NCI-H1436 (cell line): ENCODE results near the gene TMEM187.
A peak's percentile ranks its signal among the peaks of the same experiment; 100 is the strongest.

Source experiments
- DNase-seq: peaks from one replicate; lab custom pipeline; 2025; lab: John Stamatoyannopoulos, UW

The TMEM187 gene, protein sequence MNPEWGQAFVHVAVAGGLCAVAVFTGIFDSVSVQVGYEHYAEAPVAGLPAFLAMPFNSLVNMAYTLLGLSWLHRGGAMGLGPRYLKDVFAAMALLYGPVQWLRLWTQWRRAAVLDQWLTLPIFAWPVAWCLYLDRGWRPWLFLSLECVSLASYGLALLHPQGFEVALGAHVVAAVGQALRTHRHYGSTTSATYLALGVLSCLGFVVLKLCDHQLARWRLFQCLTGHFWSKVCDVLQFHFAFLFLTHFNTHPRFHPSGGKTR

DNA sequence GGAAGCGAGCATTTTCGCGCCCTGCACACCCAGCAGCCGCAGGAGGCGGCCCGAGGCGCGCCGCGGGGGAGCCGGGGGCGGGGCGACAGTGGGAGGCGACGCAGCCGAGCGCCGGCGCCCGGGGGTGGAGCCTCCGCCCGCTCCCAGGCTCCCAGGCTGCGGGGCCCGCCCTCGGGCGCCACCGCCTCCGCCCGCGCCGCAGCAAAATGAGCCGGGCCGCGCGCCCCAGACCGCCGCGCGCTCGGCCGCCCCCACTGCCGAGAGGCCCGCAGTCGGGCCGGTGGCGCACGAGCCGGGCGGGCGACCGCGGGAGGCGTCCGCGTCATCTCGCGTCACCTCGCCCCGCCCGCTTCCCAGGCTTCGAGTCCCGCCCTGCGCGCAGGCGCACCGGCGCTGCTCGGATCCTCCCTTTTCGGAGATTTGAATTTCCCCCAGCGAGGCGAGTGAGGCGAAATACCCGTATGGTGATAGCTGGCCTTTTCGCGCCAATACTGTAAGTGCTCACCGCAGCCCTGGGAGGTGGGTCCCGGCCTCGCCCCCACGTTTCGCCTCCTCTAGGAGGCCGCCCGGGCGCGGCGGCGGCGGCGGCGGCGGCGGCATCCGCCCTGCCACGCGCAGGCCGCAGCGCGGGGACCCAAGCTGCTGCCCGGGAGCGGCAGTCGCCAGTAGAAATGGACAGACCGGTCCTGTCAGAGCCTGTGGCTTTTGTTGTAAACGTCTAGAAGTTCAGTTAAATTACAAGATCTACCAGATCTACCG, at the start of gene TMEM187:
Gene TMEM187, plus strand, starts transcription at position 387 of the 759 bp plus-strand sequence. CDS start 9,309 bp downstream, outside the sequence.
- DNase-seq = peak; percentile 98

DNA sequence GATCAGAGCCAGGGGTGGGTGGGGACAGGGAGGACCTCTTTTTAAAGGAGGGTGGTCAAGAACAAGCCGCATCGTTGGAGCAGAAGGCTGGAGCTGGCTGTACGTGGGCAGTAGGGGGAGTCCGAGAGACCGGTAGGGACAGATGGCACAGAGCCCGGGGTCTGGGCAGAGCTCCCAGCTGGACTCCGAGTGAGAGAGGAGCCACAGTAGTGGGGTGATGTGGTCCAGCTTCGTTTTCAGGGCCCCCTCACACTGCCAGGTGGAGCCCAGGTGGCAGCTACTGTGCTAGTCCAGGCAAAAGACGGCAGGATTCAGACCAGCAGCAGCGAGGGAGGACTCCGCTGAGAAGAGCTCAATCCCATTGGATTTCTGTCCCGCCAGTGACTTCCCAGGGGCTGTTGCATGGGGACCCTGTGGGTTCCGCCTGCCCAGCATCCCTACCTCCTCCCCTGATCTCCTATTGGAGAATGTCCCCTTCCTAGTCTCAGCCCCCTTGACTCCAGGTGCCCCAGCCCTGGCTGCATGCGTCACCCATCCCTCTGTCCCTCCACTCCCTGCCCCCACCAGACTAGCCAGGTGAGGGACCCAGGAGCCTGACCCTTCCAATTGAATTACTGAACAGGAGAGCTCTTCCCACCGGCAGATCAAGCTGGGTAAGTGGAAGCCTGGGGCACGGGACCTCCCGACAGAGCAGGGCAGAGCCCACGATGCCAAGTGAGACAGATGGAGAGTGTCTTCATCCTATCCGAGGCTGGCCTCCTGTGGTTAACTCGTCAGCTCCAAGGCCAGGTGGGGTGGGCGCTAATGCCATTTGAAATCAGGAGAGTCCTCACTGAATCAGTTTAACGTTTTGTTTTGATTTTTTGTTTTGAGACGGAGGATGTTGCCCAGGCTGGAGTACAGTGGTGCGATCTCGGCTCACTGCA, 49.4 kb upstream of the TMEM187 start:
- DNase-seq = no peak

DNA sequence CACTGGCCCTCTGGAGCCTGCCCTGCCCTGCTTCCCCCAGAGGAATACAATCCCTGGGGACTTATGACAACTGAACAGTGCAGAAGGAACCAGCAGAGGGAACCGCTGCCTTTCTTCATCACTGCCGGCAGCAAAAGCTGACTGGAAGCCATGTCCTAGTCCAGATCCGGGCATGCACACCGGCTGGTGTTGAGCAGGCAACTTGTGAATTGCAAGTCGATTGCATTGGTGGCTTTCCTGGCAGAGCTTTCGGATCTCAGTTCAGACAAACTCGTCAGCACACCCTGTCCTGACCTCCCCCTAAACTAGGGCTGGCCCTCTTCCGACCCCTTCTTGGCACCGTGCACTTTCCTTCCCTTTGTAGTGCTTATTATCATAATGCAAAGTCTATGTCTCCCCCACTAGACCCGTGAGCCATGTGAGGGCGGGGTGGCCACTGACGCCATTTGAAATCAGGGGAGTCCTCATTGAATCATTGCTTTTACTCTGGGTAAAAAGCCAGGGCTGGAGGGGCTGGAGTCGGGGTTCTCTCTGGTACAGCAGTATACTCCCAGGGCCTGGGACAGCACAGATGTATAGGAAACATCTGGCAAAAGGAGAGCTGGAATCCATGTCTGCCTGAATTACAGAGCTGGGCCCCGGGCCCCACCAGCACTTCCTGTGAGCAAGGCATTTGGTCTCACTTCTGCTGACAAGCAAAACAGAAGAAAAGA, 48.2 kb upstream of the TMEM187 start:
- DNase-seq = peak; percentile 89

DNA sequence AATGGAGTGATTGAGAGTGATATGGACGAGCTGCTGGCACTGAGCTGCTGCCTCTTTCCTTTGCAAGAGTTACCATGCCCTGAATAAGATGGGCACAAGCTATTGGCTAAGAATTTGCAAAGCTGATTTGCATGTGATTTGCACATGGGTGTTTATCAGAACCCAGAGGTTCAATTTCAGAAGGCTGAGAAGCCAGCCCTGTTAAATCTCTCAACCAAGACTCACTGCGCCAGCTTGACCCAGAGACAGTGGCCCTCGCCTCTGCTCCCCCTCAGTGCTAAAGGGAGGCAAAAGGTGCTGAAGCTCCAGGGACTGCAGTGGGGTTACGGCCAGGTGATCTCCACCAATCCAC, 47.2 kb upstream of the TMEM187 start:
- DNase-seq = no peak

DNA sequence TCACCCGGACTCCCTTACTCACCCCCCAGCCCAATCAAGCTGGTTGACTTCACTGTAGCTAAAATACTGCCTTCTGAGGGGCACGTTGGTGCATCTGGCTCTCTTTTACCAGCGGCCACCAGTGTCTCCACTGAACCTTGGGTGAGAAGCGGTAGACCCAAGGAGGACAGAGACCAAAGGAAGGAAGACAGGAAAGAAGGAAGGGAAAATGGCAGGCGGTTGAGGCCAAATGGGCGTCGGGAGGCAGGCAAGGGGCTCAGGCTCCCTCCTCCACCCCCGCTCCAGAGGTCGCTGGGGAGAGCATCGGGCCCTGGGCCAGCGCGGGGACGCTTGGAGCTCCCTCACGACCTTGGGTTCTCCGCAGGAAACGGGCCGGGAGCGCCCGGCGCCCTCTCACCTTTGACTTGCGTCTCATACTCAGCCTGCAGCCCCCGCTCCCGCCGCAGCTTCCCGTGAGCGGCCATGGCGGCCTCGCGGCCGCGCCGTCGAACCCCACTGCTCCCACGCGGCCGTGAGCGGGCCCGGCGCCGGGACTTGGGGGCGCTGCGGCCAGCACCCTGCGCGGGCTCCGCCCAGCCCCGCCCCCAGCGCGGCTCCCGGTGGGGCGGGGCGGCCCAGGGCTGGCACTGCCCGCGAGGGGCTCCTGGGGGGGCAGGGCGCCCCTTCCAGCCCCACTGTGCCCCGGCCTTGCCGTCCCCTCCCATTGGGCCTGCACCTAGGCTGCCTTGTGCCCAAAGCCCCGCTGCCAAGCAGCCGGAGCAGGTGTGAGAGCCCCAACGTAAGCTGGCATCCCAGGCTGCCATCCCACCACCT, 46.6 kb upstream of the TMEM187 start, which contains the start of gene ARHGAP4:
Gene ARHGAP4, minus strand, starts transcription at position 526 of the 813 bp plus-strand sequence. Its CDS starts 62 bp downstream, at position 464.
- DNase-seq = peak; percentile 47

DNA sequence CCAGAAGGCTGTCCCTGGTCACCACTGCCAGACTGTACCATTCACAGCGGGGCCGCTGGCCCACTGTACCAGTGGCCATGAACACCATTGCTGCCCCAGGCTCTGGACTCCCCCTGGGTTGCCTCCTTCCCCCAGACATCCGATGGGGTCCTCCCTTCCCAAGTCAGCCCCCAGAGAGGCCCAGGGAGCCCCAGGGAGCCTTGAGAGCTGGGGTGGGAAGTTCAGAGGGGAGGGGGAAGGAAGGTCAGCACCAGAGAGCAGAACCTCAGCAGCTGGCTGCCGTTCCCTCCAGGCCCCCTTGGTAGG, 46.0 kb upstream of the TMEM187 start:
- DNase-seq = no peak

DNA sequence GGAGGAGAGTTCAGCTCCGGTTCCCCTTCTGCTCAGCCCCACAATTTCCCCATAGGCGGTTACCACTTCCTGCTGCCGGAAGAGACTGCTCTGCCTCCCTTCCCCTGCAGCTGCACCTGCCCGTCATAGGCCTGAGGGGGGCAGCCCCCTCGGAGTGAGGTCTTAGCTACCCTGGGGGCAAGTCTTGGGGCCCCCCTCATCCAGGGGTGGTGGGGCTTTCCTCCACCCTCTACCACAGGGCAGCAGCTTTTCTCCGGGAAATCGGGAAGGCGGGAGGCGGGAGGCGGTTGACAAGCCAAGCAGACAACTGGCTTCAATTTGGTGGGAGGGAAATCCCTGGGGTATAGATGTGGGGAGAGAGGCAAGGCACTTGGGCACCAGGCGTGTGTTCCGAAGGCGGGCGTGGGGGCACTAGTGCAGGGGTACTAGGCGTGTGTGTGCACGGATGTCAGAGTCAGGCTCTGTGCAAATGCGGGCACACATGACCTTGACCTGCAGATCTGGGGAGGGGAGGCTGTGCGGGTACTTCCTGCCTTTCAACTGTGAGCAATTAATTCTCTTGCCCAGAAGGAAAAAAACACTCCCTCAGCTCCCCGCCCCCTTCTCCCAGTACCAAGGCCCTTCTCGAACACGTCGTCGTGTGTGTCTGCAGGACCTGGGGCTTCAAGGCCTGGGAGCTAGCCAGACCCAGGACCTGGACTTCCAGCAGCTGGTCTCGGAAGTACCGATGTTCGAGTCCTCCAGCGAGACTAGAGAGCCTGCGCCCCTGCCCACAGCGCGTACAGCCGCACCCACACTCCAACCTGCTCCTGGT, 45.5 kb upstream of the TMEM187 start:
- DNase-seq = peak; percentile 89

DNA sequence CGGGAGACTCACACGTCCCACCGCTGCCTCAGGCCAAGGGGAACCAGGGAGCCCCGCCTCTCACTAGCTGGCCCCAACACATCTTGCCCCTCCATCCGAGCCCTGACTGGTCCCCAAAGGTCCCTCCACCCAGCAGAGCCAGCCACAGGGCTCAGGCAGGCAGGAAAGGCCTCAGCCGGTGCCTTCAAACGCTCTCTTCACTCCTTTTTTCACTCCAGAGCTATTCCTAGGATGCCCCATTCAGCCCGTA, 45.0 kb upstream of the TMEM187 start:
- no peak for DNase-seq

DNA sequence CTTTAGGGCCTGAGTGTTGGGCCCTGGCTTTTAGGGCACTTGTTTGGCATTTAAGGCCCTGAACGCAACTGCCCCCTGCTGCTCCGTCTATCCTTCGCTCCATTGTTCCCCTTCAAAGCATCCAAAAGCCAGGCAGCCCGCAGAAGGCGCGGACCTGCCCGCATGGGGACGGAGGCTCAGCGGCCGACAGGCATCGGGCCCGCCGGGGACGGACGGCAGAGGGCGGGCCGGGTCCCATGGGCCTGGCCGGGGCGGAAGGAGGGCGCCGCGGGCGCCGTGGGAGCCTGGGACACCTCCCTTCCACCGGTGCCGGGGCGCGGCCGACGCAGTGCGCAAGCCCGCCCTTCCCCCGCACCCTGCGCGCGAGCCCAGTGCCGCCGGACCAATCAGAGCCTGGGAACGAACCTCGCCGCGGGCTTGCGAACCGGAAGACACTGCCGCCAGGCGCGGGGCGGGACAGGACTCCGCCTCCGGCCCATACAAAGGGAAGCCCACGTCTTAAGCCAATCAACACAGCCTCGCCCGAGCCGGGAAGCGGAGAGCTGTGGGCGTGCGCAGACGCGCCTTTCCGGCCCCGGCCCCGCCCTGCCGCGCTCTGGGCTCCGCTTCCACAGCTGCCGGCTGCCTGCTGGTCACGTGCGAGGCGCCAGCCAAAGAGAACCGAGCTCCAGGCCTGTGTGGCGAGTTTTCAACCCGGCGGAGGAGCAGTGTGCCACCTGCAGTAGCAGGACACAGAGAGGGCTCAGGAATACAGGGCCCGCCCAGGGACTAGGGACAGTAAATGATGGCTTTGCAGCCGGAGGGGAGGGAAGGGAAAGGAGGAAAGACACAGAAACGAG, 44.4 kb upstream of the TMEM187 start:
- peak; percentile 99 for DNase-seq

DNA sequence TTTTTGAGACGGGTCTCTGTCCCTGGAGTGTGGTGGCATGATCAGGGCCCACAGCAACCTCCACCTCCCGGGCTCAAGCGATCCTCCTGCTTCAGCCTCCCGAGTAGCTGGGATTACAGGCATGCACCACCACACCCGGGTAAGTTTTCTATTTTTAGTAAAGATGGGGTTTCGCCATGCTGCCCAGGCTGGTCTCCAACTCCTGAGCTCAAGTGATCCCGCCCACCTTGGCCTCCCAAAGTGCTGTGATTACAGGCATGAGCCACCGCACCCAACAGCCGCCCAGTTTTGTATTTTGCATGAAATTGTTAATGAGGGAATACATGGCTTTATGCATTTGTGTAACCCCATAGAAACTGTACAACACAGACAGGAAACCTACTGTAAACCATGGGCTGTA, 43.7 kb upstream of the TMEM187 start:
- DNase-seq = no peak

DNA sequence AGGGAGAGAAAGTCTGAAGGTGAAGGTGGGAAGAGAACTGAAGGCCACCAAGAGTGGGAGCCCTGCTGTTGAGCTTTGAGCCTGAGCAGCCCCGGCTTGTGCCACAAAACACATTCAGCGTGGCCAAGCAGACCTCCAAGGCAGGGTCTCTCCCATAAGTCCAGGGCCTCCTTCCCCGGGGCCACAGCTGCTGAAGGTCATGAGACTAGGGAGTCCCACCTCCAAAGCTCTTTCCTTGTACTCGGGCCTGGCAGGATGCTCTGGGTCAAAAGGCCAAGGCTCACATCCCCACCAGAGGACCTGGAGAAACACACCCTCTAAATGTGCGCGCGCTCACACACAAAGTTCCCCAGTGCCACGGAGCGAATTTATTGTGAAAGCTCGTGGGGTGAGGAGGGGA, 43.0 kb upstream of the TMEM187 start:
- no peak for DNase-seq

DNA sequence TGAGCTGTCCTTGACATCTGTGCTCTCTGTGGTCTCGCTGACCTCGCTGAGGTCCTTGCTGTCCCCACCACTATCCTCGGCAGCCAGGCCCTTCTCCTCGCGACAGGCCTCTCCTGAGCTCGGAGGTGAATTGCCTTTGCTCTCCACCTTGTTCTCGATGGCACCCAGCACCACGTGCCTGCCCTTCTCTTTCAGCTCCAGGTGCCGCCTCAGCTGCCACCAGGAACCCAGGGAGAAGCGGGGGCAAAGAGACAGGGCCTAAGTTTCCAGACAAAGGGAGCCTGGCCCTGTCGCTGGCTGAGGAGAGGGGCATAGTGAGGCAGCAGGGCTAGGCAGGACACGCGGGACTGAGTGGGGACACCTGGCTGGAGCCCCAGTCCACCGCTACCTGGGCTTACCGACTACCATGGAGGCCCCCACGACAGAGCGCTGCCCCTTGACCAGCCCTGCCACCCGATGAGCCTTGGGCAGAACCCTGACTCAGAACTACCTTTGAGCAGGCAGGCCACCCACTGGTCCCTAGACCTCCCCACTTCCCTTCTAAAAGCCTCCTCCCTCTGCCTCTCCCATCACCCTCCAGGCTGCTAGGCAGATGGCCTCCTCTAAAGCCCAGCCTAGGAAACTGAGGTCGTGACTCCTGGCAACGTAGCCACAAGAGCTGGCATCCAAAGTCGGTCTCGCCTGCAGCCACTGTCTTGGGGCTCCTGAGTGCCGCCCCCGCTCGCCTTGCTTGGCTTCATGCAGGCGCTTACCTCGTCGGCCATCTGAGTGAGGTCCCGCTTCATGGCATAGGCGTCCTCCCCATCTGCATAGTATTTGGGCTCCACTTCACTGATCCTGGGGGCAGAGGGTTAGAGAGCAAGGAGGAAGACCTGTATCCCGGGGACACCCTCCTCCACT, 42.3 kb upstream of the TMEM187 start:
- DNase-seq = no peak

DNA sequence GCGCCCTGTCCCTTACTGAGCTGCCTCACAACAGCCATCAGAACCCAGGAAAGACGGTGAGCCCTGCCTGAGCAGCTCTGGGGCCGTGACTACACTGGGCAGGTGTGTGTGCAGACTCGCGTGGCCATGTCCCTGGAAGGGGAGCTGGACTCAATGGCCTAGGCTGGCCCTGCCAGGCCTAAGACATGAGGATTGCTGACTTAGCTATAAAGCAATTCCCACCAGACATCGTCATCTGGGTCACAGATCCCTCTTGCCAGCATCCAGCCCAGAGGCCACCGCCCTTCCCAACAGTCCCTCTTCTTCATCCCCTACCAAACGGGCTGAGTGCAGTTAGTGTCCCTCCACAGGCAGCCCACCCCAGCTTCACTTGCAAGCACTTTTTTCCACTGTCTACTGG, 41.4 kb upstream of the TMEM187 start:
- no peak for DNase-seq

DNA sequence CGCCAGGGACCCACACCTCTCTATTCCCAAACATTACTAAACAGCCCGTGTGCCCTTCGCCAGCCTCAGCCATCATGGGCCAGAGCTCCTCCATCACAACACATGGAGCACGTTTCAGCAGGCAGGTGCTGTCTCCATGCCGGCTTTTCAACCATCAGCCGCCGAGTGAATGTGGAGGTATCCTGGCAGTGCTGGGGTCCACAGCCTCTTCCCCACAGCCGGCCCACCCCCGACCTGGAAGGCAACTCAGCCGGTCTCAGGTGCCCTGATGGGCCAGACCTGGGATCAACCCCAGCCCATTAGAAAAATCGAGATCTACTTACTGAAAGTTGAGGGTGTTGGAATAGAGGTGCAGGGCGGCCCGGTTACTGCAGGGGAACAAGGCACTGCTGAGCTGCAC, 40.8 kb upstream of the TMEM187 start:
- DNase-seq = no peak

DNA sequence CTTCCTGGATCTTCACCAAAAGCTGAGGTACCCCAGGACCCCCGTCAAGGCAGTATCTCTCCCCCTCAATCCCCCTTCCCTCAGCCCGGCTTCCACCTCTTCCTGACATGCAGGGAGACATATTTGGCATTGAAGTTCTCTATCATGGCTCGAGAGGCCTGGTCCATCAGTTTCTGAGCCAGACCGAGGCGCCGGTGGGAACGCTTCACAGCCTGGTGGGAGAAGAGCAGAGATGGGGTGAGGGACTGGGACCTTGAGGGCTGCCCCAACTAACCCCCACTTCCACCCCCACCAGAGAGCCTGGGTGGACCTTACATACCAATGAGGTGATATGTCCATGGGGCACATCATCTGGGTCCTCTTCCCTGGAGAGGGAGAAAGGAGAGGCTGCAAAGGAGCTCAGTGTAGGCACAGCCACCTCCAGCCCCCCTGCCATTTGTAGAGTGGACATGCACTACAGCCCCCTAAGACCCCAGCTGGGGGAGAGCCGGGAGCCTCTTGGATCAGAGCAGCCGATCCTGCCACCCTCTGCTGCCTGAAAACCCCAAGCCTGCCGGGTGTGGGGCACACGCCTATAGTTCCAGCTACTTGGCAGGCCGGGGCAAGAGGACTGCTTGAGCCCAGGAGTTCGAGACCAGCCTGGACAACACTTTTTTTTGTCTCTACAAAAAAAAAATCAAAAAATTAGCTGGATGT, 40.2 kb upstream of the TMEM187 start:
- DNase-seq = no peak

DNA sequence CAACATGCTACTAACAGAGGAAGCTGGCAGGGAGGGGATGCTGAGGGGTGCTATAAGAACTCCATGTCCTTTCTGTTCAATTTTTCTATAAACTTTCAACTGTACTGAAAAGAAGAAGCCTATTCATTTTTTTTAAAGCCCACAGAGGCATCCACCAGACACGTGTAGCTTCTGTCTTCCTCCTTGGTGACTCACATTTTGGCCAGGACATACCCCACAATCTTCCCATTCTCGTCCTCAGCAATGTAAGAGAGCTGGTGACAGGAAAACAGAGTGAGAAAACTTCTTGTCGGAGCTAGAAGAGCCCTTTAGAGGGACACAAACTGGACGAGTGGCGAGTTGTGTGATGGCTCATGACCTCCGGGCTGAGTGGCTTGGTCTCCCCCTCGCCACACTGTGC, 38.8 kb upstream of the TMEM187 start:
- no peak for DNase-seq

DNA sequence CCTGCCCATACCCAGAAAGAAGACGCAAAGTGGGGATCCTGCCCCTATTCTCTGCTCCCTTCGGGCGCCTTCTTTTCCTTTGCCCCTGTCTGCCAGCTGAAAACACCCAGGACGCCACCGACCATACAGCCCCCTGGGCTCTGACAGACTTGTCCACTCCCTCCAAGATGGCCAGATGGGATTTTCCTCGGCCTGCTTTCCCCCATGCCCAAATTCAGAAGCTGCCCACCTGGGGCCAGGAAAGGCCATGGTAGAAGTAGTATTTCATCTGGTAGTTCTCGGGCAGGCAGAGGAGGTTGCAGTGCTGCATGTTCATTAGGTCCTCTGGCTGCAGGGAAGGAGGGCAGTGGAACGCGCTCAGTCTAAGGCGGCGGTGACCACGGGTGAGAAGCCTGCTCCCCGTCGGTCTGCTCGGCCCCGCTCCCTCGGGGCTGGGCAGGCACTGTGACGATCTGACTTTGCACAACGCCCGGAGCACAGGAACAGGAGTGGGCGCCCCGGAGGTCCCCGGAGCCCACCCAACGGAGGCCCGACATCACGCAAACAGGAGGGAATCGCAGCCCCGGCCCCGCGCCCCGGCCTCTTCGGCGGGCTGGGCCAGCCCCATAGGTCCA, 38.3 kb upstream of the TMEM187 start:
- DNase-seq = no peak
